Urinary bladder (tissue), 4 donors: ENCODE results near the gene NXT1. TPM values are rescaled to one million over a fixed set of nuclear protein-coding genes. Genes with fewer than 3 reads are reported as not detected.
"Not testable (repeated sequence)": the region's sequence is repeated elsewhere in the genome, so short reads cannot be mapped to it uniquely, and the experiment has no call there.

Experiments
- DNase-seq: peaks from one replicate; pipeline ENCODE4 v3.0.0-alpha.2; 2015; ENCODE audit errors: extremely low spot score
- H3K27ac ChIP-seq: one replicate; pipeline ENCODE4 v1.5.1; 2013; ENCODE audit warnings: low read depth, mild to moderate bottlenecking, moderate library complexity
- H3K36me3 ChIP-seq: one replicate; pipeline ENCODE4 v1.6.1; 2013; ENCODE audit warnings: mild to moderate bottlenecking, moderate library complexity; ENCODE audit not compliant: insufficient read depth
- H3K4me1 ChIP-seq: one replicate; pipeline ENCODE4 v1.6.1; 2013; ENCODE audit warnings: mild to moderate bottlenecking, moderate library complexity; ENCODE audit not compliant: insufficient read depth
- H3K4me3 ChIP-seq: one replicate; pipeline ENCODE4 v1.5.1; 2013; ENCODE audit warnings: low read depth, low read length
- WGBS: extraction: QIAGEN DNeasy Blood & Tissue Kit; methylation state at CpG from one replicate; pipeline ENCODE4 v1.1.7; 2013; 5-methylcytosine and 5-hydroxymethylcytosine counted together
- polyA plus RNA-seq: library from polyadenylated mRNA; stranded (reverse); fragments of 200-250 nt; gene quantifications from one replicate; pipeline ENCODE4 v1.2.3, GENCODE V29; 2013
- total RNA-seq: library from RNA; depleted of rRNA; stranded (reverse); fragments of >200 nt; gene quantifications from one replicate; pipeline ENCODE4 v1.2.3, GENCODE V29; 2014
- donor health status: healthy with polysubstance abuse.
- donor health status: healthy.

The NXT1 gene
- total RNA-seq: 19.4 TPM
- 30.4 TPM for polyA plus RNA-seq

DNA sequence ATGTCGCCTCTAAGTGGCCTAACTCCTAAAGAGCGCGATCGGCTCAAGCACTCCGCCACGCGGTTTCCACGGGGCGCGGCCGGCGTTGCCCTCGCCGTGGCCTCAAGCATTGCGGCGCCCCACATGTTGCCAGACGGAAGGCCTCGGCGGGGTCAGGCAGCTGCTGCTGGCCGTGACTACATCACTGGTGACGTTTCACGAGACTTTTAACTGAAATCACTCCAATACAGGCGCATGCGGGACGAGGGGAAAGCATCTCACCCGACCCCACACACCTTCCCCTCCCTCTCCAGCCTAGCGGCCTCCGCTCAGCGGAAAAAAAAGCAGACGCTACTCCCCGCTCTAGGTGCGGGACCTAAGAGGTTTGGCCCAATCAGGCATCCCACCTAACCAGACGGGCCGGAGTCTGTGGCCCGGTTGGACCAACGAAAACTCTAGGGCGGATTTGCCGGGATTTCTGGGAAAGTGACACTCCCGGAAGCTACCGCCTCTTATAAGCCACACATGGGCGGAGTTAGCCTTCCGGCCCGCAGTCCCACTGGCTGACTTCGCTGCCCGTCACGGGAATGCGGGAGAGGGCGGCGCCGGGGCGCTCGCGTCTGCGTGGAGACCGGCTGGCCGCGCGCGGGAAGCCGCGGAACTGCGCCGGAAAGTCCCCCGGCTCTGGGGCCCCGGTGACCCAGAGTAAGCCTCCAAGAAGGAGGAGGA, at the start of gene NXT1:
Gene NXT1 (plus strand): TSS at position 596 of the 708 bp plus-strand sequence. CDS start 3,251 bp downstream, outside the sequence.
- WGBS: under 1% methylated on average over 65 of the region's 65 CpGs
- peak within 1 kb of the TSS; percentile 66 for H3K4me3 ChIP-seq
- H3K4me1 ChIP-seq: no peaks in the 10 kb centered on the region

DNA sequence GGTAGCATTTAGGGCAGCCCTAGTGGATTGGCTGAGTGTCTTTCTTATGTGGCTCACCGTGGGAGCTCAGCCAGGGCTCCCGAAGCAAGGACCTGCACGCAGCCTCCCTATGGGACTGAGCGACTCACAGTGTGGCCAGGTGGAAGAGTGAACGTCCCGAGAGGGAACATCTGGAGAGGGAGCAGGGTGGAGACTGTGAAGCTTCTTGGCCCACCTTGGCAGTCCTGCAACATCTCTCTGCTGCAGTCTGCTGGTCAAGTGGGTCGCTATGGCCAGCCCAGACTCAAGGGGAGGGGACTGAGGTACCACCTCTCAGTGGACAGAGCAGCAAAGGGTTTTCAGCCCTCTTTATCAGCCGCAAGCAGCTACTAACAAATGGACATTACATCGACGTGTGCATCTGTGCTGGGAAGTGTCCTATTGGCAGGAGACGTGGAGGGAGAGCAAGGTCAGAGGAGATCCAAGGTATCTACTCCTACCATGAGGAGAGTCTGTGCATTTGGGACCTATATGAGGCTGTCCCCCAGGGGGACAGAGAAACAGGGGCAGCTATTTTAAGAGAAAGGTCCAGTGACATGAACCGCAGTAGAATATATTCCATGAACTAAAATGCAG, 49.0 kb upstream of the NXT1 start:
- Histone ChIP-seq H3K36me3 (no peaks in the 10 kb centered on the region), H3K4me1 (no peaks in the 10 kb centered on the region), H3K4me3 (no peak overlapping the region), H3K27ac (no peak overlapping the region)
- WGBS: 87% methylated on average over 12 of the region's 12 CpGs
- DNase-seq: no peak

More for the DNA sequence above, at the start of gene NXT1:
- no peaks in the 10 kb centered on the region for H3K36me3 ChIP-seq
- peak within 1 kb of the TSS; percentile 95 for H3K27ac ChIP-seq
- peak; percentile 97 for DNase-seq

DNA sequence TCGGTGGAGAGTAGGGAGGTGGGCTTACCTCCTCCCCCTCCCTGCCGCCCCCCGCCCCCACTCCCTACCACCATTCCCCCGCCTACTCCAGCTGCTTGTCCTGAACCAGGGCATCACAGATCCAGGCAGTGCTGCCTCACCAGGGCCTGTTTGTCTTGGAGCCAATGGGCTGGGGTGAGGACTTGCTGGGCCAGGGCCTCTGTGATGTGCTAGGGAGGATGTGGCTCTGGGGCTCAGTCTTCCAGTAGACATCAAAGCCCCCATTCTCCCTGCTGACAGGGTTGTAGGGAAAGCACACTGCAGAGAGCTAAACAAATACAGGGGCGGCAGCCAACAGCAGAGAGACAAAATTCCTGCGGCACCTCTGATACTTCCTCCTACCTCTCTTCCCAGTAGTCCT, 48.2 kb upstream of the NXT1 start:
- WGBS: 80% methylated on average over 6 of the region's 6 CpGs
- Histone ChIP-seq H3K27ac (no peak overlapping the region), H3K4me3 (no peak overlapping the region), H3K4me1 (no peaks in the 10 kb centered on the region), H3K36me3 (no peaks in the 10 kb centered on the region)
- no peak for DNase-seq

DNA sequence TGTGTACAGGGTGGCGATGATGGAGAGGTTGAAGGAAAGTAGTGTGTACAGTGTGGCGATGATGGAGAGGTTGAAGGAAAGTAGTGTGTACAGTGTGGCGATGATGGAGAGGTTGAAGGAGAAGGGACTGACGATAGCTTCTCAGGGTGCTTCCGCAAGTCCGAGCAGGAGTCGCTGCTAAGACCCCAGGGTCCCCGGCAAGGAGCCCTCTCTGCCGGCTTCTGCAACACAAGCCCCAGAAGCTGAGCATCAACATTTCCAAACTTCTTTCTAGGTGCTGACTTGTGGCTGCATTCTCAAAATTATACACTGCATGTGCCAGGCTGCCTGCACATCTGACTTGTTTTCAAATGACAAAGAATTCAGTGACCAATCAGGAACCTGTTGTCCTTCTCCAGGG, 47.8 kb upstream of the NXT1 start:
- Histone ChIP-seq H3K4me1 (no peaks in the 10 kb centered on the region), H3K36me3 (no peaks in the 10 kb centered on the region), H3K27ac (no peak overlapping the region), H3K4me3 (no peak overlapping the region)
- no peak for DNase-seq
- WGBS: 92% methylated on average over 9 of the region's 9 CpGs

DNA sequence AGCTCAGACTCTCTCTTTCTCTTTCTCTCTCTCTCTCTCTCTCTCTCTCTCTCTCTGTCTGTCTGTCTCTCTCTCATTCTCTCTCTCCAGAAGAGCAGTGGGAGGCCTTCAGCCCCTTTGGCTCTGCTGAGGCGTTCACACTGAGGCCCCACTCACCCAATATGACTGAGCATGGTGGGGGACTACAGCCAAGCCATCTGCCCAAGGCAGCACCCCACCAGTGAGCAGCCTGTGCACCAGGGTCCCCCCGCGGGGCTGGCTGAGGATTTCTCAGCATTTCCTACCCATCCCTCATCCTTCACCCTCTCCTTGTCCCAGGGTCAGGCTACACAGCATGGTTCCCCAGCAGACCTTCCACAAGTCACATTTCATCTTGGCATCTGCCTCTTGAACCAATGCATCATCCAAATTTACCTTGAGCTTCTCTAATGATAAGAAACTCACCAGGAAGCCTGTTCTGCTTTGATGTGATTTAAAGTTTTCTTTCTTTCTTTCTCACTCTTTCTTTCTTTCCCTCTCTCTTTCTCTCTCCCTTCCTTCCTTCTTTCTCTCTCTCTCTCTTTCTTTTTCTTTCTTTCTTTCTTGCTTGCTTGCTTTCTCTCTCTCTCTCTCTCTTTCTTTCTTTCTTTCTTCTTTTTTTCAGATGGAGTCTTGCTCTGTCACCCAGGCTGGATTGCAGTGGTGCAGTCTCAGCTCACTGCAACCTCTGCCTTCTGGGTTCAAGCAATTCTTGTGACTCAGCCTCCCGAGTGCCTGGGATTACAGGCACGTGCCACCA, 47.1 kb upstream of the NXT1 start:
- Histone ChIP-seq H3K4me3 (no peak overlapping the region), H3K27ac (no peak overlapping the region), H3K4me1 (no peaks in the 10 kb centered on the region), H3K36me3 (no peaks in the 10 kb centered on the region)
- 82% methylated on average over 5 of the region's 5 CpGs for WGBS
- no peak for DNase-seq

DNA sequence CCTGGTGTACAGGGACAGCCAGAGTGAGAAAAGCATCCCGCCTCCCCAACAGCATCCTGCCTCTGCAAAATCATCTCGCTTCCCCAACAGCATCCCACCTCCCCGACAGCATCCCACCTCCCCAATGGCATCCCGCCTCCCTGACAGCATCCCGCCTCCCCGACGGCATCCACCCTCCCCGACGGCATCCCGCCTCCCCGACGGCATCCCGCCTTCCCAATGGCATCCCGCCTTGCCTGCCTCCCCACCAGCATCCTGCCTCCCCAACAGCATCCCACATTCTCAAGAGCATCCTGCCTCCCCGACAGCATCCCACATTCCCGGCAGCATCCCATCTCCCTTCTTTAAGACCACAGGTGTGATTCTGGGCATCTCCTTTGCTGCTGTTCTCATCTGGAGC, 46.0 kb upstream of the NXT1 start:
- no peaks in the 10 kb centered on the region for H3K4me1 ChIP-seq

DNA sequence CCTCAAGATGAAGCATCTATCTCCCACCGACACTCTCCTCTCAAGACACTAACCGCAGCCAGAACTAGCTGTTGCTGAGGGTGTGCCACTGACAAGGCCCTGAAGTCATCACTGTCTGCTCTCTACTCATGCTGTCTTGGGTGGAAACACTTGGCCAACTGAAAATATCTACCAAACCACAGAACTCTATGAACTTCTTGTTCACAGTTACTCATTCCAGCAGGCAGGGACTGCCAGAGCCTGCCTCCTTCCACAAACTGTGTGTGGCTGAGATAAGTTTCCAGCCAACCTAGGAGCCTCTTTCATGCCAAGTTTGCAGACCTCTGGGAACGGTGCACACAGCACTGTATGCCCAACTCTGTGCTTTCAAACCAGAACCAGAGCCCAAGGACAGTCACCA, 45.5 kb upstream of the NXT1 start:
- H3K4me1 ChIP-seq: no peaks in the 10 kb centered on the region
- no peak overlapping the region for H3K4me3 ChIP-seq
- no peaks in the 10 kb centered on the region for H3K36me3 ChIP-seq
- DNase-seq: no peak
- no peak overlapping the region for H3K27ac ChIP-seq
- 71% methylated on average over 3 of the region's 3 CpGs for WGBS

More for the DNA sequence above, 46.0 kb upstream of the NXT1 start:
- Histone ChIP-seq H3K4me3 (no peak overlapping the region), H3K27ac (no peak overlapping the region), H3K36me3 (no peaks in the 10 kb centered on the region)
- 87% methylated on average over 16 of the region's 16 CpGs for WGBS
- no peak for DNase-seq

DNA sequence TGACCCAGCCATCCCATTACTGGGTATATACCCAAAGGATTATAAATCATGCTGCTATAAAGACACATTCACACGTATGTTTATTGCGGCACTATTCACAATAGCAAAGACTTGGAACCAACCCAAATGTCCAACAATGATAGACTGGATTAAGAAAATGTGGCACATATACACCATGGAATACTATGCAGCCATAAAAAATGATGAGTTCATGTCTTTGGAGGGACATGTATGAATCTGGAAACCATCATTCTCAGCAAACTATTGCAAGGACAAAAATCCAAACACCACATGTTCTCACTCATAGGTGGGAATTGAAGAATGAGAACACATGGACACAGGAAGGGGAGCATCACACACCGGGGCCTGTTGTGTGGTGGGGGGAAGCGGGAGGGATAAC, 43.2 kb upstream of the NXT1 start:
- H3K36me3 ChIP-seq, H3K4me3 ChIP-seq, H3K27ac ChIP-seq, DNase-seq, H3K4me1 ChIP-seq: not testable (repeated sequence)
- 95% methylated on average over 2 of the region's 4 CpGs for WGBS

DNA sequence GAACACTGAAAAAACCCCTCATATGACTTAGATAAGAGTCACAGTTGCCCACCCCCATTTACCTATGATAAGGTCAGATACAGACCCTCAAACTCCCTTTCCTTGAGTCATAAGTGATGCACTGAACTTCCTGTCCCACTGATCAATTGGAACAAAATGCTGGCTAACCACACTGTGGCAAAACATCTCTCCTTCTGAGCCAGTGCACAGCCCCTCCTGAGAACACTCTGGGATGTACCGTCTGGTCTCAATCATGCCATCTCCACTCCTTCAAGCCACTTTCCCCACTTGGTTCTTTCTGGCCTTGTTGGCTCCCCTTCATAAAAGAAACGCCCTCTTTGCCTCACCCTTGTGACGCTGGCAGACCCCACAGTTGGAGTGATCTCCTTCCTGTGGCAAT, 42.6 kb upstream of the NXT1 start:
- DNase-seq: no peak
- 86% methylated on average over 3 of the region's 3 CpGs for WGBS
- H3K27ac ChIP-seq: no peak overlapping the region
- H3K4me3 ChIP-seq: no peak overlapping the region
- H3K4me1 ChIP-seq: no peaks in the 10 kb centered on the region
- H3K36me3 ChIP-seq: no peaks in the 10 kb centered on the region

DNA sequence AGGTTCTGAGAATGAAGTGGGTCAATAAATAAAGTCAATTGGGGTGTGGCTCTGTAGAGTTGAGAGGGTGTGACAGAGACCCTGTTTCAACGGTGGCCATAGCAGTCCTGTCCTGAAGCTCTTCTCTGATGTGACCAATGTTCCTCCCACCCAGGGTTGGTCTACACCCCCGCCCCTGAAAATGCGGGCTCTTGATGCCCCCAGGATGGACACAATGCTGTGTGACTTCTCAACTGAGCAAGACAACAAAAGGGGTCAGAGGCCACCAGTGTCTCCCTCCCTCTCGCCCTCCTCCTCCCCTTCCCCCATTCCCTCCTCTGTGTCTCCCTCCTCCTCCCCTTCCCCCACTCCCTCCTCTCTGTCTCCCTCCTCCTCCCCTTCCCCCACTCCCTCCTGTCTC, 41.7 kb upstream of the NXT1 start:
- H3K4me3 ChIP-seq: no peak overlapping the region
- 84% methylated on average over 4 of the region's 4 CpGs for WGBS
- no peak overlapping the region for H3K27ac ChIP-seq
- no peaks in the 10 kb centered on the region for H3K4me1 ChIP-seq
- no peaks in the 10 kb centered on the region for H3K36me3 ChIP-seq
- no peak for DNase-seq

DNA sequence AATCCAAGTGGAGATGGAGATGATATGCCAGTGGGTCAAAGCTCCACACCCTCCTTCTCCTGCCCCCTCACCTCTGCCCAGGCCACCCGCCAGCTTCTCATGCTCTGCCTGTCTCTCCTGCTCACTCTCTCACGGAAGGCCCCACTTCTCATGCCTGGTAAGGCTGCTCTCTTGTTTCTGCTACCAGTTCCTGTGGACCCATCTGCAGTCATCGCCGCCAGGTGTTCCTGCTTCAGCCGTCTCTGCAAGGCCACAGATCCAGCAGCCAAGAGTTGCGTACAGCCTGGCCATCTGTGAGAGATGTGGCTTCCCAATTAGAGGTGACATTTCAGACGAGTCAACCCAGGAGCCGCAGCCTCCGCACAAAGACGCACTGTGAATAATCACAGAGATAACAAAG, 40.8 kb upstream of the NXT1 start:
- Histone ChIP-seq H3K36me3 (no peaks in the 10 kb centered on the region), H3K27ac (no peak overlapping the region), H3K4me1 (no peaks in the 10 kb centered on the region), H3K4me3 (no peak overlapping the region)
- DNase-seq: no peak
- WGBS: 85% methylated on average over 10 of the region's 10 CpGs

DNA sequence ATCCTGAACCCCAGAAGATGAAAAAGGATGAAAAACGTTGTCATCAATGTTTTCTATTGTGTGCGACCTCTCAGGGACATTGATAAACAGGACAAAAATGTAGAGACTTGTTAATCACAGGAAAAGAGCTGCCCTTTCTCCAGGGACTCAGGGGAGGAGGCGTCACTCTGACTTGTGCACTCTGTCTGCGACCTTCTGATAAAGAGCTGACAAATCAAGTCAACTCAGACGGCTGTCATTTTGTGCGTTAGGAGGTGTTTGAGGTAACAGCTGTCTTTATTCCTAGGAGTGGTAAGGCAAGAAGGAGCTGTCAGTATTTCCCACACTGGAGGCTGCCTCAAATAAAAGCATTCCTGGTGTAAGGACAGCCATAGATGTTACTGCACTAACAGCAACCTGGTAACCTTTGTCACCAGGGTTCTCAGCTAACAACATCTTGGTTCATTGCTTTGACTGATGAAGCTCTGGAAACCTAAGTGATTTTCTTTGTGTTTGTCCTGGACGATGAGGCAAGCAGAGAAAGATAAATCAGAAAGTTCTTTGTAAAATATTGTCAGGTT, 38.6 kb upstream of the NXT1 start:
- no peak overlapping the region for H3K27ac ChIP-seq
- H3K4me1 ChIP-seq: no peaks in the 10 kb centered on the region
- no peak for DNase-seq
- no peaks in the 10 kb centered on the region for H3K36me3 ChIP-seq
- 48% methylated on average over 7 of the region's 7 CpGs for WGBS
- H3K4me3 ChIP-seq: no peak overlapping the region

DNA sequence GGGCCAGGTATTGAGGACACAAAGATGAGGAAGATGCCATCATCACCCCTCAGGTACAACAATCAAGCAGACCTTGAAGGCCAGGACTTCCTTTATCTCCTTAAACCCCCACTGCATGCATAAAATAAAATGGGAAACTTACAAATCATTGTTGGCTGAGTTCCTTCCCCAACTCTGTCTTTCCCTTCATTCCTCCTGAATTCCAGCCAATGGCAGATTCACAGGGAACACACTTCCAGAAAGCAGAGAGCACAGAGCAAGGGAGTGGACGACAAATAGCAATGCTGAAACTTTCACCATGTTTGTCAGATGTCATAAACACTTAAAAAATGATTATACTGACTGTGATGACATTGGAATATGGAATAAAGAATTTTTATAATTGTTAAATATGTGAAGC, 37.3 kb upstream of the NXT1 start:
- Histone ChIP-seq H3K36me3 (no peaks in the 10 kb centered on the region), H3K4me3 (no peak overlapping the region), H3K27ac (no peak overlapping the region), H3K4me1 (no peaks in the 10 kb centered on the region)
- no peak for DNase-seq
- 41% methylated on average over 1 of the region's 1 CpG for WGBS

DNA sequence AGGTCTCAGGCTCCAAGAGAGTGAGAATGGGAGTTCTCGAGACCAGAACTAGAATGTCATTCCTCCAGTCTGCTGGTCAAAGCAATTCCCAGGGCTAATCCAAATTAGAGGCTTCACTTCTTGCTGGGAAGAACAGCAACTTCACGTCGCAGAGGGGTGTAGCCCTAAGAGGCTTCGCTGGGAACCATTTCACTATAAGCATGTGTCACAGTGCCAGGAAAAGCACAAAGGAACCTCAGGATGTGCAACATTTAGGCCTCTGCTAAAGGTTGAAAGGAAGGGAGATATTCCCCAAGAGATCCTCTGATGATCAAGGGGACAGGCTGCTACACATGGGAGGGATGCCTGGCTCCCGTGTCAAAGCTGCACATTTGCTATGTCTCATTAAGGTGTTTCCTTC, 35.9 kb upstream of the NXT1 start:
- WGBS: 82% methylated on average over 5 of the region's 5 CpGs
- Histone ChIP-seq H3K4me1 (no peaks in the 10 kb centered on the region), H3K36me3 (no peaks in the 10 kb centered on the region), H3K4me3 (no peak overlapping the region), H3K27ac (no peak overlapping the region)
- no peak for DNase-seq
